ENCODE measurements around the gene SUPV3L1. TPM values are rescaled to one million over a fixed set of nuclear protein-coding genes. Genes with fewer than 3 reads are reported as not detected.

SUPV3L1 gene
- total RNA-seq, 1 experiment from 2014 or later: 57.3 TPM

DNA sequence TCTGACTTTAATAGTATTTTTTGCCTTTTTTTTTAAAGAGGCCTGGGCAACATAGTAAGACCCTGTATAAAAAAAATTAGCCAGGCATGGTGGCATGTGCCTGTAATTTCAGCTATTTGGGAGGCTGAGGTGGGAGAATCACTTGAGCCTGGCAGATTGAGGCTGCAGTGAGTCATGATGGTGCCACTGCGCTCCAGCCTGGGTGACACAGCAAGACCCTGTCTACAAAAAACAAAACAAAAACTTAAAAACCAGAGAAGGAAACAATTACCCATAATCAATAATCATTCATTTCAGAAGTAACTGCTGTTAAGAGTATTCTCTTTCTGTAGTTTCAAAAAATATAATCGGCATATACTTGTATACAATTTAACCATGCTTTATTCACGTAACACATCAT, 28.1 kb upstream of the SUPV3L1 start:
- H3K23me2 ChIP-seq (ENCODE audit: insufficient read length, low read depth, low read length, poor library complexity, severe bottlenecking): no peaks in the 10 kb centered on the region
- H3K4me2 ChIP-seq (ENCODE audit: insufficient read depth, insufficient read length, low read length): no peak overlapping the region
- no peak overlapping the region for H3K23ac ChIP-seq (ENCODE audit: insufficient read length, low read depth, low read length)
- Mint-ChIP-seq H3K27ac (0 out of 7 replicates have a peak overlapping the region, but pooled peaks of 1 of the 3 experiments have one; percentile 52), H3K4me3 (no peak overlapping the region), H3K36me3 (ENCODE audit: insufficient read depth in 1 of 3, low read depth in 3 of 3) (peaks cover 0 to 2% (median 0%) of the 10 kb centered on the region in 3 experiments; a peak in 2 of 7 replicates), H3K4me1 (peaks cover 5% of the 10 kb centered on the region in 2 experiments; a peak in 3 of 4 replicates), H3K9me3 (no peaks in the 10 kb centered on the region), H3K27me3 (ENCODE audit: low read depth) (no peaks in the 10 kb centered on the region)
- H4K91ac ChIP-seq (ENCODE audit: insufficient read length, low read depth, low read length): no peak overlapping the region
- no peak overlapping the region for H3K27ac ChIP-seq (ENCODE audit: insufficient read length, low read depth, low read length)
- H3K79me2 ChIP-seq (ENCODE audit: insufficient read depth, low read length): no peaks in the 10 kb centered on the region; the same call in 1 of the 2 replicates
- H3K14ac ChIP-seq (ENCODE audit: insufficient read depth, low read length): no peak overlapping the region
- no peak overlapping the region for H3K4ac ChIP-seq (ENCODE audit: low read depth, low read length)
- no peak overlapping the region for H4K5ac ChIP-seq (ENCODE audit: insufficient read length, low read depth, low read length)
- H4K20me1 ChIP-seq (ENCODE audit: control insufficient read depth, insufficient read depth, insufficient read length): no peaks in the 10 kb centered on the region
- H3K27me3 ChIP-seq (ENCODE audit: insufficient read depth, low read length): no peaks in the 10 kb centered on the region
- H2BK5ac ChIP-seq (ENCODE audit: insufficient read length, low read length): no peak overlapping the region
- no peak overlapping the region for H3K18ac ChIP-seq (ENCODE audit: insufficient read length, low read depth, low read length)
- DNase-seq: no peak
- no peaks in the 10 kb centered on the region for H3K79me1 ChIP-seq (ENCODE audit: insufficient read depth, low read depth, low read length, poor library complexity, severe bottlenecking)
- H3K9ac ChIP-seq (ENCODE audit: extremely low read depth, insufficient read length, low read length): no peak overlapping the region
- no peak overlapping the region for H4K8ac ChIP-seq (replicated peaks; ENCODE audit: insufficient read length, low read depth, low read length)
- H3T11ph ChIP-seq (ENCODE audit: low read length): no peak overlapping the region
- H3K56ac ChIP-seq (ENCODE audit: insufficient read length, low read depth, low read length): no peak overlapping the region
- no peaks in the 10 kb centered on the region for H3K9me3 ChIP-seq (ENCODE audit: control insufficient read depth, low read depth, low read length)
- H2AK5ac ChIP-seq (ENCODE audit: insufficient read length, low read length): no peak overlapping the region
- H2BK20ac ChIP-seq (ENCODE audit: low read depth, low read length, poor library complexity, severe bottlenecking): no peak overlapping the region
- no CpG with 5 or more reads among the region's 3 CpGs for WGBS (ENCODE audit: extremely low coverage, insufficient read length, low lambda C conversion rate)
- no peak for TF ChIP-seq CTCF (conservative IDR thresholded peaks at IDR 0.05)
- no peak overlapping the region for H2BK12ac ChIP-seq (ENCODE audit: insufficient read length, low read depth, low read length)
- H3K4me1 ChIP-seq (ENCODE audit: insufficient read depth, low read length): no peaks in the 10 kb centered on the region
- H2BK120ac ChIP-seq (ENCODE audit: low read depth, low read length, poor library complexity, severe bottlenecking): no peak overlapping the region
- H2AFZ ChIP-seq (ENCODE audit: low read length): no peak overlapping the region
- H2BK15ac ChIP-seq (ENCODE audit: low read depth, low read length): no peak overlapping the region

All from H9 (cell line).